VCaP (cell line): ENCODE data around the gene PHF21B.

Experiments used
- H3K27ac ChIP-seq: fragments of 450-650 bp; 2 replicates; pipeline ENCODE4 v1.5.1; 2017
- TF ChIP-seq, protein P1 (sequence below): fragments of 450-650 bp; conservative IDR thresholded peaks from 2 replicates; pipeline ENCODE4 v1.5.1; 2017; ENCODE audit warnings: mild to moderate bottlenecking, moderate library complexity

The PHF21B gene

DNA sequence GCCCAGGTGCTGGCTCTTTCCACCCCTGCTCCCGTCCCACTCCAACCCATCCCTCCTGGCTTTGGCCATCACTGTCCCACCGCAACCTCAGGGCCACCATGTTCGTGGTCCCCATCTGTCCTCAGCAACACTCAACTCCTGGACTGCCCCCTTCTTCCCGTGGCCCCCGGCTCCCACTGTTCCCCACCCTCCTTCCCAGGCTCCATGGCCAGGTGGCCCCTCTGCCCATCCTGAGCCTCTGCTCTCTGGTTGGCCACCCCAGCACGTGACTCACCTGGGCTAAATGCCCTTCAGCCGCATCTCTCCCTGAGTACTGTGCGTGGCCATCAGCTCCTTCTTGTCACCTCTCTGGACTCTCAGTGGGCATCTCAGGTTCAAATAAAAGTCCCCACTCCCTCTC is 41.6 kb upstream of the PHF21B start:
- TF ChIP-seq, protein P1, sequence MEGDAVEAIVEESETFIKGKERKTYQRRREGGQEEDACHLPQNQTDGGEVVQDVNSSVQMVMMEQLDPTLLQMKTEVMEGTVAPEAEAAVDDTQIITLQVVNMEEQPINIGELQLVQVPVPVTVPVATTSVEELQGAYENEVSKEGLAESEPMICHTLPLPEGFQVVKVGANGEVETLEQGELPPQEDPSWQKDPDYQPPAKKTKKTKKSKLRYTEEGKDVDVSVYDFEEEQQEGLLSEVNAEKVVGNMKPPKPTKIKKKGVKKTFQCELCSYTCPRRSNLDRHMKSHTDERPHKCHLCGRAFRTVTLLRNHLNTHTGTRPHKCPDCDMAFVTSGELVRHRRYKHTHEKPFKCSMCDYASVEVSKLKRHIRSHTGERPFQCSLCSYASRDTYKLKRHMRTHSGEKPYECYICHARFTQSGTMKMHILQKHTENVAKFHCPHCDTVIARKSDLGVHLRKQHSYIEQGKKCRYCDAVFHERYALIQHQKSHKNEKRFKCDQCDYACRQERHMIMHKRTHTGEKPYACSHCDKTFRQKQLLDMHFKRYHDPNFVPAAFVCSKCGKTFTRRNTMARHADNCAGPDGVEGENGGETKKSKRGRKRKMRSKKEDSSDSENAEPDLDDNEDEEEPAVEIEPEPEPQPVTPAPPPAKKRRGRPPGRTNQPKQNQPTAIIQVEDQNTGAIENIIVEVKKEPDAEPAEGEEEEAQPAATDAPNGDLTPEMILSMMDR: no peak

DNA sequence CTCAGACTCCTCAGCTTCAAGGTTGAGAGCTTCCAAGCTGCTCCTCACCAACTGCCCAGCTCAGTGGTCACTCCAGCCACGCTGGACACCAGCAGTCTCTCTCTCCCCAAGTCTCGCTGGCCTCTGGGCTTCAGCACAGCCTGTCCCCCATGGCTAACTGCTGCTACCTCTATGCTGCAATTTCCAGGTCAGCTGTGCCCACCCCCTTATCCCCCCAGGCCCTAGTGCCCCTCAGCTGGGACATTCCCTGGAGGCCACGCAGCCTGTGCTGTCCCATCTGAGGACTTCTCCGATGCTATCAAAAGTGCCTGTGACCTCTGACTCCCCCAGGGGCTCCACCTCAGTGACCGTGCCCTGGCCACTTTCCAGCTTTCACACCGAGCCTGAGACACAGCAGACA is 37.5 kb upstream of the PHF21B start:
- no peak overlapping the region for H3K27ac ChIP-seq
- TF ChIP-seq, protein P1: no peak

More for the DNA sequence above, 41.6 kb upstream of the PHF21B start:
- no peak overlapping the region for H3K27ac ChIP-seq

DNA sequence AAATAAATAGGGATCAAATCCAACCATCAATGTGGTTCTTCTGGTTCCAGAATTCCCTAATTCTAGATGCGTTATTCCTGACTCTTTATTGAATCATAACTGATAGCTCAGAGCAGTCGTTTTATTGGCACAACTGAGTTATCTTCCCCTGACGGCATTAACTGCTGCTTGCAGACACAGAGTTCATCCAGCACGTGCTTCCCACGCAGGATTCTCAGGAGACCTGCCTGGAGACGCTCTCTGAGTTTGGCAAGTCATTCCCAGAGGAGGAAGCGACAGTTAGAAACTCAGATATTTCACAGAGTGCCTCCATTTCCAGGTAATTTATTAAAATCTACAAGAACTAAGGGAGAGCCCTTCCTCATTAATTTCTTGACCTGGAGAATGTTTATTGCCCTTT is 35.4 kb upstream of the PHF21B start:
- TF ChIP-seq, protein P1: no peak
- no peak overlapping the region for H3K27ac ChIP-seq

DNA sequence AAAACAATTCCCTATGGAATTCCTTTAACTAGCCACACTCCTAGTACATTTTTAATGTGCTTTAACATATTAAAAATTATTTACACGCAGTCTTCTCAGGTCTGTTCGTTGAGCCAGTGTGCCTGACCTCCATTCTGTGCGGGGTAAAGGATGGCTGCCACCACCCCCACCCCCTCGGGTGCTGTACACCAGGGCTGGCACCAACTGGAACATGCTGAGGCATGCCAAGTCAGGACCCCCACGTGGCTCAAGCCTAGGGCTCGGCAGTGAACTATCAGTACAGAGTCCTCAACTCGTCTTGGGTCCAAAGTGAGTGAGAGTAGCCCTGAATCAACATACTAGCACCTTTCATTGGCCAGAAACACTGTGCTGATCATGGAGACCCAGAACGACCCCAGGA is 32.5 kb upstream of the PHF21B start:
- TF ChIP-seq, protein P1: no peak
- H3K27ac ChIP-seq: no peak overlapping the region

DNA sequence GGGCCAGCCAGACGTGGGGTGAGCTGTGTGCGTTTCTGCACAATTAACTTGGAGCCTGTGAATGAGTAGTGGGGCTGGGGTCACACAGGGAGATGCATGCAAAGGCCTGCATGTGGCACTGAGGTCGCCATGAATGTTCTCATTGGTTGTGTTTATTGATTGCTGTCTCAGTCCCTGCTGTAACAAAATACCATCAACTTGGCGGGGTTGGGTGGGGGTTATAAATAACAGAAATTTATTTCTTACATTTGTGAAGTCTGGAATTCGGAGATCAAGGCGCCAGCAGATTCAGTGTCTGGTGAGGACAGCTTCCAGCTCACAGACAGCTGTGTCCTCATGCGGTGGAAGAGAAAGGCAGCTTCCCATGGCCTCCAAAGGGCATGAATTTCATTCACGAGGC is 29.3 kb upstream of the PHF21B start:
- no peak overlapping the region for H3K27ac ChIP-seq
- TF ChIP-seq, protein P1: no peak

DNA sequence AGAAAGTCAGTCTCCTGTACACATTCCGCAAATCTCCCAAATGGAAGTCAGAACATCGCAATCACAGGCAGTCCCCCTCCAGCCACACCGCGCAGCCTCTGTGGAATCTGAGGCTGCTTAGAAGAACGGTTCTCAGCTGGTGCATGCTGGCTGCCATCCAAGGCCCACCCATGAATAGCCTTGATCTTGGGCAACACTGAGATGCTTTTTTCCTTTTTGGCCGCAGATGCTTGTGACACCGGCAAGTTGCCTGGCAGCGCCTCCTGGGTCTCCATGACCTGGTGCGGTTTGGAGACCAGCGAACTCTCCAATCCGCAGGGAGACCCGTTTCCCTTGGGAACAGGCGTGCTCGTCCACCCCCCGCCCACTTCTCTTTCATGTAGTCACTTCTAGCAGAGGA is 26.3 kb upstream of the PHF21B start:
- H3K27ac ChIP-seq: no peak overlapping the region
- TF ChIP-seq, protein P1: no peak

DNA sequence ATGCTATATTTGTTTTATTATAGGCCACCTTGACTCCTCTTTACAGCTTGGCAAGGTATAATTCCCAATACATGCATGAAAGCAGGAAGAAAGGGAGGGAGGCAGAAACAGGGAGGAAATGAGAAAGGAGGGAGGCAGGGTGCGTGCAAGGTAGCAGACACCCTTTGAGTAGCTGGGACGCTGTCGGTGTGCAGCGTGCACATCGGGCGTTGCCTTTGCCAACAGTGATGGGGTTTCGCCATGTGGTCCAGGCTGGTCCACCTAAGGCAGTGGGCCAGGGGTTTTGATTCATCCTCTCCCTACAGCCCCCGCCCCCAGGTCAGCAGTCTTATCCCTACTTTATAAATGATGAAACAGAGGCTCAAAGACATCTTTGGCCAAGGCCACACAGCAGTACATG is 25.0 kb upstream of the PHF21B start:
- H3K27ac ChIP-seq: no peak overlapping the region
- TF ChIP-seq, protein P1: no peak

DNA sequence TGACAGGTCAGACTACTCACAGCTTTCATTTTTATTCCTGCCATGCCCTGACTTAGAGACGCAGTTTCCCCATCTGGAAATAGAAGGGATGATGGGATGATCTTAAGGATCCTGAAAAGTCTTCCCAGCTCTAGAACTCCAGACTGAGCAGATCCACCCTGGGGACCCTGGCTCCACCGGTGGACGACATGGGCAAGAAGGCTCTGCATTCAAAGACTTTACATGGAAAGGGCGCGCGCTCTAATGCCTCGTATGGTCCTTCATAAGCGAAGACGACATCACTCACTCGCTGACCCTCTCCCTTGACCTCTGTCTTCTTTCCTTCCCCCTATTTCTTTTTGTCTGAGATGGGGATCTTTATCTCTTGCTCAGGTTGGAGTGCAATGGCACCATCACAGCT is 24.4 kb upstream of the PHF21B start:
- TF ChIP-seq, protein P1: no peak

More for the DNA sequence above, 24.4 kb upstream of the PHF21B start:
- no peak overlapping the region for H3K27ac ChIP-seq
